SIG-M5 treated with dmso at 0.1 percent for 504 hours (cell line): ENCODE data around the gene GPR84.

ENCODE experiments used
- DNase-seq: peaks from one replicate; lab custom pipeline; 2025; ENCODE audit not compliant: unreplicated experiment; lab: John Stamatoyannopoulos, UW

The GPR84 gene

GRCh38 chr12:54375259-54375579, 10.9 kb upstream of the GPR84 start:
- DNase-seq = no peak

DNA sequence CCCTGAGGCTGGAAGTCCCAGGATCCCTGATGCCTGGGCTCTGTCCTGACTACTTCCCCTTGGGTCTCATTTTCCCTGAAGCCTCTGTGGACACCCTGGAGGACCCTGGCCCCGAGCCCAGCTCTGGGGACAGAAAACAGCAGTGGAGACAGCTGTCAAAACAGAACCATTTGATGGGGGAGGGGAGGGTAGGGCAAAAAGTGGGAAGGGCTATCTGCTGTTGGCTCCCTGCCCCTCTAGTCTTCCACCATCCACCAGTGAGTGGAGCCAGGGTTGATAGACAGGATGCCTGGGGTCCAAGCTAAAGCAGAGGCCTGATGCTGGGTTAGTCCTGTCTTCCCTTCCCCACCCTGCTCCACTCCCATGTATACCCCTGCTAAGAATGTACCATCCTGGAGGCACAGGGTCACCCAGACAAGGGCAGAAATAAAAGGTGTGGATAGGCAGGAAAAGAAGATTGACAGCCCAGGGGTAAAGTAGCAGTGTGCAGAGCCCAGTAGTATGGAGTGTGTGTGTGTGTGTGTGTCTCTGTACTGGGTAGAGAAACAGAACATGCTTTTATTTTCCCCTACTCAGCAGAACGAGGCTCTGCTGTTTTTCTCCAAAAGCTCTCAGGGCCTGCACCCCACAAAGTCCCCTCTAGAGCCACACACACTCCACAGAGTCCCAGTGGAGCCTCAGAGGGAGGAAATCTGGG, 10.4 kb upstream of the GPR84 start:
- DNase-seq = no peak

- DNase-seq = no peak
Observed at GRCh38 chr12:54373649-54374561, 9.6 kb upstream of the GPR84 start.

GRCh38 chr12:54372113-54372806, 8.0 kb upstream of the GPR84 start:
- no peak for DNase-seq

- no peak for DNase-seq
Observed at GRCh38 chr12:54371328-54372112, 7.2 kb upstream of the GPR84 start.

GRCh38 chr12:54370171-54370730, 6.0 kb upstream of the GPR84 start:
- DNase-seq = peak; percentile 59

- no peak for DNase-seq
Observed at GRCh38 chr12:54369597-54370131, 5.4 kb upstream of the GPR84 start.

- DNase-seq = peak; percentile 87
Observed at GRCh38 chr12:54368709-54369596, 4.7 kb upstream of the GPR84 start.

GRCh38 chr12:54368025-54368708, 3.9 kb upstream of the GPR84 start:
- no peak for DNase-seq

DNA sequence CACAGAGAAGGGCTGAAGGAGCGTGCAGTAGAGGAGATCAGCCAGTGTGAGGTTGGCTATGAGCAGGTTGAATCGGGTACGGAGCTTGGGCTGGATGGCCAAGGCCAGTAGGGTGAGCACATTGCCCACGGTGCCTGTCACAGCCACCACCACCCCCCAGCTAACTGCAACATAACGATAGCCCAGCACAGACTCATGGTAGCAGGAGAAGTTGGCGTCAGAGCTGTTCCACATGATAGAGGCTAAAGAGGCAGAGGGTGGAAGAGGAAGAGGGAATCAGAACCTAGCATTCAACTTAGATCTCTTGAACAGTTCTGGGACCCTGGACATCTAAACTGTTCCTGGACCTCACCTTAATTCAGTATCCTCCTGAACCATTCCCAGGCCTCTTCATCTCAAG, 668 bp downstream of the GPR84 start:
- DNase-seq = peak; percentile 65

- DNase-seq = no peak
Observed at GRCh38 chr12:54363047-54363446, 1.2 kb downstream of the GPR84 start.

DNA sequence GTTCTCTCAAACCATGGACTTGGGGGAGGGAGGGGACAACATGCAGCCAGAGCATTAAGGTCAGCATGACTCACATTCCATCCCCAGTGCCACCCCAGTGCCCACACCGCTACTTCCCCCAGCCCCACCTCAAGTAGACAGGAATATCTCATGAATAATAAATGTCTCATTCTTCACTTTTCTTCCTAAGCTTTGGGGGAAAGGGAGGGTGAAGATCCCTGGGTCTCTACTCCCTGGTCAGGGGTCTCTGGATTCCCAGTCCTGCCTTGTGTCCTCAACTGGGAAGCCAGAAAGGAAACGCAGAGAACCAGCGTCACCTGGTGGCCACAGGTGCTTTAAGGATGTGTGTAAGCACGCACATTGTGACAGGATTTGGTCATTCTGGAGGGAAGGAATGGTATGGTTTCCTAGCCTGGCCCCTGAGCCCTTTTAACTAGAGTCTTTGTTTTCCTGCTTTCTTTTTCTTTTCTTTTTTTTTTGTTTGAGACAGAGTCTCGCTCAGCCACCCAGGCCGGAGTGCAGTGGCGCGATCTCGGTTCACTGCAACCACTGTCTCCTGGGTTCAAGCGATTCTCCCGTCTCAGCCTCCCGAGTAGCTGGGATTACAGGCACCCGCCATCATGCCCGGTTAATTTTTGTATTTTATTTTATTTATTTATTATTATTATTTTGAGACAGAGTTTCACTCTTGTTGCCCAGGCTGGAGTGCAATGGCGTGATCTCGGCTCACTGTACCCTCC, 3.4 kb downstream of the GPR84 start:
- peak; percentile 51 for DNase-seq

DNA sequence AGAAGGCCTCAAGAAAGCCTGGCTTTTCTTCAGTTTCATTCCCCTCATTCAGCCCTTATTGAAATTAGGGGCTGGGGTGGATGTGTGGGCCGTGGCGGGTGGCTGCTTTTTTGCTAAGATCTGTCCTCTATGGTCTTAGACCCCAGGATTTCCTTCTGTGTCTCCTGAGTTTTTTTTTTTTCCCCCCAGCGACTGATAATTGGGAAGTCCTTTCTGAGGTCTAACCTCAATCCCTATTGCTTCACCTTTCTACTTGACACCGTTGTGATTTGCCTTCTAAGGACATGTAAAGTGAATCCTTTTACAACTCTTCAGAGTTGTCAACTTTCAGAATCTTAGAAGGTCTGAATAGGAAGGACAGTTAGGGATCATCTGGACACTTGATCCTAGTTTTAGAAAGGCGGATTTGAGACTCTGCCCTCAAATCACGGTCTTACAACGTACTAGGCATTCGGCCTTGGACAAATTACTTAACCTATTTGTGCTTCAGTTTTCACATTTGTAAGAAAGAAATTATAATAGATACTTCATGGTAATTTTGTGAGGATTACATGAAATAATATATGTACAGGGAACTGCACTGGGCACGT, 4.4 kb downstream of the GPR84 start:
- no peak for DNase-seq

DNA sequence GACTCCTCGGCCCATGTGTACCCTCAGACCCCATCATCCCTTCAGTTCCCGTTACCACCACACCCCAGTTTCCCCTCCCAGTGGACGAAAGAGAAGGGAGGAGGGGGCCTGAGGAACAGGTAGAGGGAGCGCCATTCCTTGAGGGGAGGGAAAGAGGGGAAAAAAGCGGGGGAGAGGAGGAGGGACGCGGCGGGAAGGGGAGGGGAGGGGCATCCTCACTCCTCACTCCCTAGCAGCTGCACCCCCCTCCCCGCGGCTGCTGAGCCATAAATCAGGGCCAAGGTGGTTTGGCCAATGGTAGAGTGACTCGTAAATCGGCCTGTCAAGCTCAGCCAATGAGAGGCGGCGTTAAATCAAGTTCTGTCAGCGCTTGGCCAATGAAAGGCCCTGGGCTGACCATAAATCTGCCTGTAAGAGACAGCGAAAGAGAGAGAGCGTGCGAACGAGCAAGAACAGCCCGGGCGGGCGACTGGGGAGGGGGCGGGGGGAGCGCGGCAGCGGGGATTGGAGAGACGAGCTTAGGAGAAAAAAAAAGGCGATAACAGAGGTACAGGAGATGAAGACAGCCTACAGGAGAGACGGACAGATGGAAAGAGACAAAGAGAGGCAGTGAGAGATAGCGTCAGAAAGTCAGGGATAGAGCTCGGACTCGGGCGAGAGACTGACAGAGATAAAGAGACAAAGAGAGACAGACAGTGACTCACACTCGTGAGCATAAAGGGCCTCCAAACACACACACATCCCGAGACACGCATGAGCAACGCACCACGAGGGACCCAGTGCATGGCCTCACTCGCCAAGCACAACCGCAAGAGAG, 5.1 kb downstream of the GPR84 start:
- DNase-seq = peak; percentile 98

GRCh38 chr12:54358191-54358944, 5.9 kb downstream of the GPR84 start:
- no peak for DNase-seq

DNA sequence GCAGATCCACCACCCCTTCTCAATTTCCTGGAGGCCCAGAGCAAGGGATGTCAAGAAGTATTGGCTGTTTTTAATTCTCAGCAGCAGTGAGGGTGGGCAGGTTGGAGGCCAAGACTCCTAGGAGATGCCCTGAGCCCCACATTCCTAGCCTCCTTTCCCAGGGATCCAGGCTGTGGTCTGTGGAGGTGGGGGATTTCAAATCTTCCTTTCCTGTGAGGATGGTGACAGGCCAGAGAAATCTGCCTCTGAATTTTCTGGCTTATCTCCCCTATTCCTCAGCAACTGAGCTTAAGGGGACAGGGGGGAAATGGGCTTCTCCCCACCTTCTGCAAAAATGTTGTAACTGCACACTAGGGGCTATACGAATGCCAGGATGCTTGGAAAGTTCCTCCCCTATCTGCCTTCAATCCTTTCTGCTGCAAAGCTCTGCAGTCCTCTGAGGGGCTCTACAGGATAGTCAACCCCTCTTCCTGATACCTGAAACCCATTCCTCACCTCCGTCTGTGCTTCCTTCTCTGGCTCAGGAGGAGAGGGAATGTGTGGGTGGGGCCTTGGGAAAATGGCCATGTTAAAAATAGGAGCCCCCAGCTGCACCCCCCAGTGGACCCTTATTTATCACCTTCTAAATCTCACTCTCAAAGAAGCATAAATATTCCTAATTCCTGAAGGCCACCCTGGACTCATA, 6.6 kb downstream of the GPR84 start:
- DNase-seq = no peak
